ENCODE results near the gene GUCY1B1. TPM values are rescaled to one million over a fixed set of nuclear protein-coding genes. Genes with fewer than 3 reads are reported as not detected.

The GUCY1B1 gene
- total RNA-seq, 4 donors from 2014 or later = 4.3 to 8.1 (median 5.5) TPM

GRCh38 chr4:155742310-155743015, 16.4 kb upstream of the GUCY1B1 start:
- intact Hi-C loops (cut with DNase I; ENCODE audit: low total_unique reads) (no loop called here), in situ Hi-C loops (cut with MboI; ENCODE audit: low sequenced_read_pairs in 4 of 4) (no loop called here)
- TF ChIP-seq POLR2A (IDR thresholded peaks at IDR 0.05) = no peak
- no peak for TF ChIP-seq CTCF (IDR thresholded peaks at IDR 0.05 in 4 of 5, conservative IDR thresholded peaks at IDR 0.05 in 1 of 5)
- no peaks in the 10 kb centered on the region for H3K9me3 ChIP-seq
- DNase-seq (no peak), ATAC-seq (no peak)
- no peaks in the 10 kb centered on the region for H3K36me3 ChIP-seq
- no peaks in the 10 kb centered on the region for H3K27me3 ChIP-seq
- no peak overlapping the region for H3K27ac ChIP-seq
- no peak overlapping the region for H3K4me3 ChIP-seq
- no peaks in the 10 kb centered on the region for H3K4me1 ChIP-seq

DNA sequence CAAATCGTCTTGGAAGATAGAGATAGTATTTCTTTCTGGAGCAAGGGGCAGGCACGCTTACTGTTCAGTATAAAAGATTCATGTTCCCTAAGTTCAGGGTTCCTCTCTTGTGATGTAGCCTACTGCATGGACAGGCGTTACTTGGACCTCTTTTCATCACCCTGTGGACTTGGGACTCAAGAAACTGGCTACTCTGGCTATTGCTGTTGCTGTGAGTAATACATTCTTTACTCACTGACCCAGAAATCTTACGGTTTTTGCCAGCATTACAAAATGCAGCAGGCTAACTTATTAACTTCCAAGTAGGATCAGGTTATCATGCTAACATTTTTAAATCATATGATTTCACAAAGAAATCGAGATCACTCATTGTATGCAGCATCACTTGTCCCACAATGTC, 12.8 kb upstream of the GUCY1B1 start:
- in situ Hi-C loops (cut with MboI; ENCODE audit: low sequenced_read_pairs in 4 of 4) = no loop called here
- Histone ChIP-seq H3K27me3 (no peaks in the 10 kb centered on the region), H3K4me1 (no peaks in the 10 kb centered on the region), H3K36me3 (no peaks in the 10 kb centered on the region), H3K9me3 (no peaks in the 10 kb centered on the region), H3K4me3 (no peak overlapping the region), H3K27ac (no peak overlapping the region)
- DNase-seq (no peak), ATAC-seq (no peak)
- intact Hi-C loops (cut with DNase I; ENCODE audit: low total_unique reads) = no loop called here
- TF ChIP-seq POLR2A (IDR thresholded peaks at IDR 0.05) (no peak), CTCF (IDR thresholded peaks at IDR 0.05 in 4 of 5, conservative IDR thresholded peaks at IDR 0.05 in 1 of 5) (no peak)

GRCh38 chr4:155748039-155748438, 10.8 kb upstream of the GUCY1B1 start:
- Histone ChIP-seq H3K27ac (no peak overlapping the region), H3K9me3 (no peaks in the 10 kb centered on the region), H3K4me3 (no peak overlapping the region), H3K27me3 (no peaks in the 10 kb centered on the region), H3K36me3 (no peaks in the 10 kb centered on the region), H3K4me1 (no peaks in the 10 kb centered on the region)
- TF ChIP-seq POLR2A (IDR thresholded peaks at IDR 0.05) (no peak), CTCF (IDR thresholded peaks at IDR 0.05 in 4 of 5, conservative IDR thresholded peaks at IDR 0.05 in 1 of 5) (no peak)
- in situ Hi-C loops (cut with MboI; ENCODE audit: low sequenced_read_pairs in 4 of 4) (no loop called here), intact Hi-C loops (cut with DNase I; ENCODE audit: low total_unique reads) (no loop called here)
- ATAC-seq (no peak), DNase-seq (no peak)

DNA sequence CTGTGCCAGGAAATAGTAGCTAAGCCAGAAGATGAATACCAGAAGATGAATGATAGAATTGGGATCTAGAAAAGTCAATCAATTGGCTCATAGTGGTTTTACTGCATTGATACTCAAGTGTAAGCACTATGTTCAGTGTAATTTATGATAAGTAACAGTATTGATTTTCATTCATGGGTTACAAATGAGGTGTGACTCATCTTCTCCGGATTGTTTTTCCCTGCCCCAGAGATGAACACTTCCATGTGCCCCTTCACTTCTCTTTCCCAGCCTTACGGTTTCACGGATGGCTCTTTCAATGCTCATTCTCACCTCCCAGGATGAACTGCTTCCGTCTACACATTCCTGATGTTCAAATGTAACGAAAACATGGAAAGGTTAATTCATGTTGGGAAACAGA, 9.8 kb upstream of the GUCY1B1 start:
- Histone ChIP-seq H3K27me3 (no peaks in the 10 kb centered on the region), H3K9me3 (no peaks in the 10 kb centered on the region), H3K4me1 (no peaks in the 10 kb centered on the region), H3K36me3 (no peaks in the 10 kb centered on the region), H3K4me3 (no peak overlapping the region), H3K27ac (no peak overlapping the region)
- ATAC-seq (no peak), DNase-seq (no peak)
- TF ChIP-seq CTCF (IDR thresholded peaks at IDR 0.05 in 4 of 5, conservative IDR thresholded peaks at IDR 0.05 in 1 of 5) (no peak), POLR2A (IDR thresholded peaks at IDR 0.05) (no peak)
- in situ Hi-C loops (cut with MboI; ENCODE audit: low sequenced_read_pairs in 4 of 4) = no loop called here
- intact Hi-C loops (cut with DNase I; ENCODE audit: low total_unique reads) = no loop called here

- Histone ChIP-seq H3K27ac (no peak overlapping the region), H3K9me3 (no peaks in the 10 kb centered on the region), H3K36me3 (no peaks in the 10 kb centered on the region), H3K4me3 (no peak overlapping the region), H3K27me3 (no peaks in the 10 kb centered on the region), H3K4me1 (no peaks in the 10 kb centered on the region)
- DNase-seq (no peak), ATAC-seq (no peak)
- intact Hi-C loops (cut with DNase I; ENCODE audit: low total_unique reads) = no loop called here
- in situ Hi-C loops (cut with MboI; ENCODE audit: low sequenced_read_pairs in 4 of 4) = no loop called here
- TF ChIP-seq POLR2A (IDR thresholded peaks at IDR 0.05) = no peak
- TF ChIP-seq CTCF (IDR thresholded peaks at IDR 0.05 in 4 of 5, conservative IDR thresholded peaks at IDR 0.05 in 1 of 5) = no peak
These were observed 7.3 kb upstream of the GUCY1B1 start for GRCh38 chr4:155751569-155751968.

All from gastrocnemius medialis (tissue), 4 donors.